Inferior parietal cortex (tissue), 1 donor: ENCODE measurements around the gene BRINP2.

Experiments
- DNase-seq: peaks from one replicate; pipeline ENCODE4 v3.0.0-alpha.2; 2016; ENCODE audit errors: extremely low spot score

BRINP2 gene

DNA sequence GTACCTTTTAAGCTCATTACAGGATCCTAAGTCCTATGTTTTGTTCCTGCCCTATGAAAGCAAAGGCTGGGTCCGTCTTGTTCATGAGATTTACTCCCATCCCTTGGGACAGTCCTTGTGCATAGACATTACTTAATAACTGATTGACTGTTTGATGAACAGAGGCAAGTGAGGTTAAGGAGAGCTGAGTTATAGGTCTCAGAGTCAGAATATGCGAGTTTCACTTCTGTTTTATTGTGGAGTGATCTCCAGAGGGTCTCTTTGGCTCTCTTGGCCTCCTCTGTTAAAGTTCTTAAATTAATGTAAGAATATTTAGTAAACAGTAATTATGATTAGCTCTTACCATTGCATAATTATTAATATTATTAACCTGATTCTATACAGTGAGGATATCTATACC lies 52.6 kb downstream of the BRINP2 start:
- no peak for DNase-seq

DNA sequence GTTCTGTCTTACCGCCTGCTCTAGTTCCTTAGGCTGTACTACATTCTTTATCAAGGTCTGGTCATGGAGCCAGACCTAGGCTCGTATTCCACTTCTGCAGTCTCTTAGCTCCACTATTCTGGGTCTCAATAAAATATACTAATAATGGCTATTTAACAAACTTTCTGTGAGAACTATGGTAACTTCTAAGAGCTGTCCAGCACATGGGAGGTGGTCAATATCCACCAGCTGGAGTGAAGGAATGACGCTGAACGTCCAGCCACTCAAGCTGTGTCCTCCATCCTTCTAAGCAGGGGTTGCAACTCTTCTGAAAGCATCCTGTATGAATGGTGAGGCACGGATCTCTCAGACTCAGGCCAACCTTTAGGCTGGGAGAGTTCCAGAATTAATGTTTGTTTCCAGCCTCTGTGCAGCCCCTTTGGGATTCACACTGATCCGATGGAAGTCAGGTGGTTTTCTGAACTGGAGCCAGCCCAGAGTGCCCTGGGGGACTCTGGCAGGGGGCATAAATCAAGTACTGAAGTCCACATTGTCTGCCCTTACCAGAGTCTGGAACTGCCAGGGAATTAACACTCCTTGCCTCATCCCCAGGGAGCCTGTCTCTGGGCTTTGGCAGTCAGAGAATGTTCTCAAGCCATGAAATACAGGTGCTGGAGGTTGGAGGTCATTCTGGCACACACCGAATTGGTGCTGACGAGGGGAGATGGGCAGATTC lies 57.4 kb downstream of the BRINP2 start:
- no peak for DNase-seq

DNA sequence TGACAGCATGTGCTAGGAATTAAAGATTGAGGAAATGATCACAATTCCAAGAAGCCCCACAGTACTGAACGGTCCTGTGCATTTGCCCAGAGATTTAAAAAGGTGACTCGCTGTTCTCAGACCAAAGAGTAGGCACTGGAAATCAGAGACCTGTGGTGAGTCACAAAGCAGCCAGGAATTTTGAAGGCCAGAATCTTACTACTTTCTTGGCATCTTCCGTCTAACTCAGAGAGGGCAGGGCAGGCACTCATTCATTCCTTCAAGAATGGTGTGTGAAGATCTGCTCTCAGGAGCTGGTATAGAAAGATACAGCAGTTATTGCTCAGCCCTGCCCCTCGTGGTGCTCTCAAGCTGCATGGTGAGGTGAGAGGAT lies 57.9 kb downstream of the BRINP2 start:
- no peak for DNase-seq

DNA sequence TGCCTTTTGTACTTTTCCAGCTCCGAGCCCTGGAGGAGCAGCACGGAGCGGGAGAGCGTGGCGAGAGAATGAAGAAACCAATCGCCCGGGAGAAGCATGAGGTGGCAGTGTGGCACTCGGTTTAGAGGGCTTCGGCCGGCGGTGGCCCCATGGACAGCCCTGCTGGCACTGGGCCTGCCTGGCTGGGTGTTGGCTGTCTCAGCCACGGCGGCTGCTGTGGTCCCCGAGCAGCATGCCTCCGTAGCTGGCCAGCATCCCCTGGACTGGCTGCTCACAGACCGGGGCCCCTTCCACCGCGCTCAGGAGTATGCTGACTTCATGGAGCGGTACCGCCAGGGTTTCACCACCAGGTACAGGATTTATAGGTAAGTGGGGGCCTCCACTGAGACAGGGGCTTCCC lies 59.0 kb downstream of the BRINP2 start:
- DNase-seq = no peak

DNA sequence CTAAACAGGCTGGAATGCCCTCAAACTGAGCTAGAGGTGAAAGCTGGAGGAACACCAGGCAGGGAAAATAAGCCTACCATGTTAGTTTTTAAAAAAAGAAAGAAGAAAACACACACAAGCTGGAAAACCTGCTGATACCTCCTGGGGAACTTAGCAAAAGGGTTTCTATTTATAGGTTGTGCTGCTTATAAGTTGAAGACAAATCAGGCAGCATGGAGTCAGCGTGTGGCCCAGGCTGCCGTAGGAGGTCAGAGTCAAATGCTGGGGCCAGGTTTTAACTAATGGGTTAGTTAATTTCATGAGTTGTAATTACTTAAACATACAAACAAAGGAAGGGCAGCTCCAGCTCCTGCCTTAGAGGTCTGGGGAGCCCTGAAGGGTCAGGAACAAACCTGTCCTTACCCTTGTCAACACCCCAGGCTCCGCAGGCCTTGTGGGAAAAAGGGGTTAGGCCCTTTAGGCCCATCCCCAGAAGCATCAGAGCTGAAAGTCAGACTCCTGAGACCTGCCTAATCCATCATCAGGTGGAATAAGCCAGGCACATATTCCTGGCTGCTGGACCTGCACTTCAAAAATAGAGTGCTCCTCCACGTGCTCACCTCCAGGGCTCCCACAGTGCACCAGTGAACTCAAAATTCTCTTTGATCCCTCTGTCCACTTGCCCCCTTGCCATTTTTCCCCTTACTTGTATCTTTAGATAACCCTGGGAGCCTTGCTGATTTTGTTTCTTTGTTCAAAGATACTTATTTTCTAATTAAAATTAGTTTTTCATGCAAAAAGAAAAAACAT lies 59.7 kb downstream of the BRINP2 start:
- DNase-seq = no peak

DNA sequence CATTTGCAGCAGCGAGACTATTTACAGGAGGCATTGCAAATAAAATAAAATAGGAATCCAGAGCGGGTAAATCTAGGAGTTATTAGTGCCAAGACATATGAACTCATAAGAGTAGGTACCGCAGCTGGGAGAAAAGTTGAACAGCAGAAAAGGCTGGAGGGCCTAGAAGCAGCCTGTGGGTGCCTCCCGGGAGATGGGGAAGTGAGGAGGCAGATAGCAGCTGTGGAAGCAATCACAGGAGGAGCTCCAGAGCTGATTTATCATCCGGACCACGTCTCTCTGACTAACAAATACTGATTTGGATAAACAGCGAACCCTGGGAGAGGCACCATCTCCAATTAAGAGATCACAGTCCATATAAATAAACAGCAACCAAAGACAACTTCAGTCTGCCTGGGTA lies 64.6 kb downstream of the BRINP2 start:
- DNase-seq = no peak

DNA sequence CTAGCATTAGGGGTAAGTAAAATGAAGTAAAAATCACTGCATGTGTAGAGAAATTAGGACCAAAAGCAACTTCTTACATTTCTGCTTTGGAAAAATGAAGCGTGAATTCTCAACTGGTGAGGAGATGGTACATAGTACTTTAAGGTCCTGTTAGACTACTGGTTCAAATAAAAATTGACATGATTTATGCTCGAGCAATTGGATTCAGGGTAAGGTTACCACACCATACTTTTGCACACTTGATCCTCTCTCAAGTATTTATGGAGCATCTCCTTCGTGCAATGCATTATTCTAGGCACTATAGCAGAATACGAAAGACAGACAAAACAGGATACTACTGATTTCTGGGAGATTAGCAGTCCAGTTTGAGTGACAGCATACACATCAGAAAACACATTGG lies 66.2 kb downstream of the BRINP2 start:
- DNase-seq = no peak

DNA sequence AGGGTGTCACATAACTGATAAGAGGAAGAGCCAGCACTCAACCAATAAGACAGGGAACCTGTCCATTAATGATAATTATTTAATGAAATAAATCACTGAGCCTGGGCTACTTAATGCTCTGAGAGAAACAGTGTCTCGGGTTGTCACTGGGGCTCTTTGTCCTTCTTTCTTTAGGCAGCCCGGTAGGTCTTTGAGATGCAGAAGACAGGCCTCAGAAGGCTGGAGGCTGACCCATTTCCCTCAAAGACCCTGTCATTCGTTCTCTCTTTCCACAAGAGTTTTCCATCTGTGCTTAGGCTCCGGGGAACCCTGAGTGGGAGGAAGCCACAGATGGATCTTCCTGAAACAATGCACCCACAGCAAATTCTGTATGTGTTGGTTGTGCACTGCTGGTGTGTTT lies 68.2 kb downstream of the BRINP2 start:
- DNase-seq = no peak

DNA sequence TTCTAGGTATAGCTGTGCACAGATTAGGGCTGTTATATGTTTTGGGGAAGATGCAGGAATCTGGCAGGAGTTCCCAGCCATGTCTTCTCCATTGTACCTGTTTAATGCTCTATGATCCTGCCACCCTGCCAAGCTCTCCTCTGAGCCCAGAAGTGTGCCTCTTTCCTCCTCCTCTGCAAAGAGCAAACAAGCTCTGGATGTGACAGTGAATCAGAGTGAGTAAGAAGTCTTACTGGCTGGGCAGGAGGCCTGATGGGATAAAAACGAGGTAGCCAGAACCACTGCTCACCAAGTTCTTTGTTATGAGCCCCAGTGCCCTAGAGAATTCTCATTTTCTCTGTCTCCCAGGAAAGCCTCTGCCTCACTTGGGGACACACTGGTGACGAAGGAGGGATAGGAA lies 69.0 kb downstream of the BRINP2 start:
- no peak for DNase-seq

DNA sequence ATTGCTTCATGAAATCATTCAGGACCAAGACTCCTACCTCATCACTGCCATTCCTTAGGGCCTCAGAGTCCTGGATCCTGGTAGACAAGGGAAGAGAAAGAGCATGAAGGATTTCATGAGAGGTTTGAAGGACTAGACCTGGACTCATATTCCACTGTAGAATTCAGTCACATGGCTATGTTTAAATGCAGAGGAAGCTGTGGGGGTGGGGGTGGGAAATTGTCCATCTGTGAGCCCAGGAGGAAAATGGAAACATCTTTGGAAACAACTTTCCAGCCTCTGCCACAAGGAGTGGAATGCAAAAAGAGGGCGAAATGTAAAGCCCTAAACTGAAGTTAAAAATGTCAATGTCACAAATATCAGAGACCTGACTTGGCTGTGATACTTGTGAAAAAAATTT lies 73.0 kb downstream of the BRINP2 start:
- DNase-seq = no peak

DNA sequence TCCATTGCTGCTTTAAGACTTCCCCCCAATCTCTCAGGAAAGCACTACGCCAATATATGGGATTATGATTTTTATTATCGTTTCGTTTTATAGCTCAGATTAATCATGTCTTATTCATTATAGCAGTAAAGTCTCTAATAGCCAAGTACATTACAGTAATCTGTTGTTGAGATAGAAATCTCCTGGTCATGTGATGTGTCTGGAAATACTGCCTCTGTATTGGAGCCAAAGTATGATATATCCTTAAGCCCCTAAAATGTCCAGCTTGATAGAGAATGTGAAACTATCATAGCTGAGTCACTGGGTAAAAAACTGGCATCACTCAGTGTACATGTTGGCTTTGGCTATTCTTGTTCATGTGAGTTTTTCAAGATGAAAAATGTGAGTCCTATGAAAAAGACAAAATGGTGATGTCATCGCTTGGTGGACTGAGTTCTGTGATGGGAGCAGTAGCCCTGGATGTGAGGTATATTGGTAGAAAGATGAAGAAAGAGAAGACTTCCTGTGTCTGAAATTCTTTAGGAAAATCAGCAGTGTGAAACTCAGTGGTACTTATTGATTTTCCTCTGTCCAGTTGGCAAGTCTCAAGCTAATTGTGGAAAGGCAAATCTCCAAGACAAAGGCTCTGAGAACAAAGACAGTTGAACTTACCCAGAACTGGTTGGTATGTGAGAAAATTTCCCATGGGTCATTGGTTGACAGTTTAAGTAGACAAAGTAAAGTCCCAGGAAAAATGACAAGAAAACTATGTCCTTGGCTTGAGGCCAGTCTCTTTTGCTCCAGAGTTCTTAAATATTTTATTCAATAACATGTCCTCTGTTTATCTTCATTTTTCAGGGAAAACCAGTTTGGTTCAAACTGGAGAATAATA lies 76.2 kb downstream of the BRINP2 start:
- no peak for DNase-seq

DNA sequence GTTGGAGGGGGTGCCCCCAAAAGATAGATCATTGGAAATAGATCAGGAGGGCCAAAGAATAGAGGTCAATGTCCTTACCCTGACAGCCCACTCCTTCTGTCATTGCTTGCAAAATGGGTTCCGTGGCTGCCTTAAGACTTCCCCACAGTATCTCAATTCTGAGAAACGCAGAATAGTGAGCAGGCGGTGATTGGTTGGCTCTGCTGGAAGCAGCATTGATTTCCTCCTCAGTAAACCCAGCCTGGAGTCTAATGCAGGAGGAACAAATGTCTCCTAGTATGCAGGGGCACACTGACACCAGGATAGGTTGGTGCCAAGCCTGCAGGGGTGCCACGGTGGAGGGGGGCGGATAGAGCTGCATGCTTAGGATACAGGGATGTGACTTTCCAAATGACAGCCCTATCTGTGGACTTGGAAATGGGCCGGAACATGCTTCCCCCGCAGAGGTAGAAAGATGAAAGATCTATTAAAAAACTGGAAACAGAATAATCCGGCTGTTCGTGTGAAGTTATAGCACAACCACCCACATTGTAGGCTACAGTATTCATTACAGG lies 76.9 kb downstream of the BRINP2 start:
- no peak for DNase-seq

DNA sequence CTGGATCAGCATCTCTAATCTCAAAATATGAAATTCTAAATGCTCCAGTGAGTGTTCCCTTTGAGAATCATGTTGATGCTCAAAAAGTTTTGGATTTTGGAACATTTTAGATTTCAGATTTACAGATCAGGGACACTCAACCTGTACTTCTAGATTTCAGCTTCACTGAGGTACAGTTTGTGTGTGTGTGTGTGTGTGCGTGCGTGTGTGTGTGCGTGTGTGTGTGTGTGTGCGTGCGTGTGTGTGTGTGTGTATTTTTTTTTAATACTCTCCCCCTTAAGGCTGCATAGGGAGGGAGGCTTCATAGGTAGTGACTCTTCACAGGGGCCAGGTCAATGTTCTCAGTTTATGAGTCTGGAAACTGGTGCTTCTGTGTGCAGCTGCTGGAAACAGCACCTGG lies 77.5 kb downstream of the BRINP2 start:
- DNase-seq = no peak

DNA sequence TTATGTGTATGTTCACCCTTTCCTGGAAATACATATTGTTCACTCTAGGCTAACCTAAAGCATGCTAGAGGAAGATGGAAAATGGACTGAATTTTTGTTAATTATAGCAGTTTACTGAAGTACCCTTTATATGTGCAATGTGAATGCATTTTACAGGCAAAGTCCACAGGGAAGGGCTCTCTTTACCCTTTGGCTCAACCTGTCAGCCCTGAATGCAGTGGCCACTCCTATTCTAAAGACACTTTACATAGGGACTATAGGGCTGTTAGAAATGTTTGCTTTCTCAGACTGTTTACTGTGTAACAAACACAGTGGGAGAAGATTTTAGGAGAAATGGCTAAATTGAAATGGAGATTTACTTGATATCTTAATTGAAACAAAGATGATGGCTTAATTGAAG lies 78.5 kb downstream of the BRINP2 start:
- DNase-seq = no peak

DNA sequence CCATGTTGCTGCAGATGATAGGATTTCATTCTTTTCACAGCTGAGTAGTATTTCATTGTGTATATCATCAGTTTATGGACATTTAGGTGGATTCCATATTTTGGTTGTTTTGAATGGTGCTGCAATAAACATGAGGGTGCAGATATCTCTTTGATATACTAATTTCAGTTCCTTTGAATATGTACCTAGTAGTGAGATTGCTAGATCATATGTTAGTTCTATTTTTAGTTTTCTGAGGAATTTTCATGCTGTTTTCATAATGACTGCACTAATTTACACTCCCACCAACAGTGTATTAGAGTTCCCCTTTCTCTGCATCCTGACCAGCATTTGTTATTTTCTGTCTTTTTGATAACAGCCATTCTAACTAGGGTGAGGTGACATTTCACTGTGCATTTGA lies 82.1 kb downstream of the BRINP2 start:
- DNase-seq = no peak

DNA sequence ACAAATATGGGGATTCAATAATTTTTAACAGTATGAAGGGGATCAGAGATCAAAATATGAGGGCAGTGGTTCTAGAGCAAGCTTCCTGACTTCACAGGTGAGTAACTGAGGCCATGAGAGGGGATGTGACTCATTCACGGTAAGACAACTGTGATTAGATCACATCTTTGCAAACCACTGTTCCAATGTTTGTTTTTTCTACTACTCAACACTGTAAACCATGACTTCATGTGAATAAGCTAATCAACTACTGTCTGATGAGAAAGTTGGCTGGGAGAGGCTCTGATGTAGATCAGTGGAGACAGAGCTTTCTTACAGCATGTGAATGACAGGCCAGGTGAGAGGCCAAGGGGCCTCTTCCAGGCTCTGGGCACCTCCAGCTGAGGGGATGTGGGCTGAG lies 84.7 kb downstream of the BRINP2 start:
- DNase-seq = no peak

DNA sequence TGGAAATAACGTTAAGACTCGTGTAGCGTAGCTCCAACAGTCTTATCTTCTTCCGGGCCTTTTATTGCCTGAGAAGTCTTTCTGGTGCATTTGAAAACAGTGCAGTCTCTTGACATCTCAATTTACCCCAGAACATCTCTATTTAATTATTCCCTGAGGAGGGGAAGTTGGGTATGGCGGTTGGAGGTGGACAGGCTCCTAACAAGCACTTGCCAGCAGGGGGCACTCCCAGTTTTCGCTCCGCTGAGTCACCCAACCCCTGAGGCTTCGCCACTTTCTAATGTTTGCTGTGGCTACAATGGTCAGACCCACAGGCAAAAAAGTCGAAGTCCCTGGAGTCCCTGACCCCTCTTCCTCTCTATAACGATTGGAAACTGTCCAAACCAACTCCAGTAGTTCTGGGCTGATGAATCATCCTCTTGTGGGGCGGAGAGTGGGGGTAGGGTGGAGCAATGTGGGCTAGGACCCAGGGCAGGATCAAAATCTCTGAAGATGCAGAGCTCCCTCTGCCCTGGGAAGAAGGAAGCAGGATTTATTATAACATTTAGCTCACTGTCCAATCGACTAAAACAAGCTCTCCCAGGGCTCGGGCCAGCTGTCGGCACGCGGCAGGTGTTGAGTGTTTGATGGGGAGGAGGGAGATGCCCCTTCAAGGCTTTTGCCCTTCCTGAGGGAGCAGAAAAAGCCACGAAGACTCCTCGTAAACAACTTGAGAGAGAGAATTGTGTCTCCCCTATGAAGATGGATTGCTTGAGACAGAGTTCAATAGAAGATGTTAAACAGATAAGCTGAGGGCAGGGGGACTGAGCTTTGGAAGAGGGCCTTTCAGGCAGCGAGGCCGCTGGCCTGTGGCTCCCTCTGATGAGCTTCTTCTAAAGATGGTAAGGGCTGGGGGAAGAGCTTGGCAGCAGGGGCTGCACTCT lies 85.7 kb downstream of the BRINP2 start:
- peak; percentile 62 for DNase-seq

DNA sequence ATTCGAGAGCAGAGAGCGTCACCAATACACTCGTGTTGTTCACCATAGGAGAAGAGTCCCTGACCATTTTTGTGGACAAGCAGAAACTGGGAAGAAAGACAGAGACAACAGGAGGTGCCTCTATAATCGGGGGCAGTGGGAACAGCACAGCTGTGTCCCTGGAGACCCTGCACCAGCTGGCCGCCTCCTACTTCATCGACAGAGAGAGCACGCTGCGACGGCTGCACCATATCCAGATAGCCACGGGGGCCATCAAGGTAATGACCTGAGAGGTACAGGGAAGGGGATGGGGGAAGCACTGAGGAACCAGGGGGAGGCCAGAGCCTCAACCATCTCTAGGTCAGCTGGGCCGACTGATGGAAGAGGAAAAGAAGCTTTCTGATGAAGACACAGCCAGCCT lies 86.4 kb downstream of the BRINP2 start:
- no peak for DNase-seq

DNA sequence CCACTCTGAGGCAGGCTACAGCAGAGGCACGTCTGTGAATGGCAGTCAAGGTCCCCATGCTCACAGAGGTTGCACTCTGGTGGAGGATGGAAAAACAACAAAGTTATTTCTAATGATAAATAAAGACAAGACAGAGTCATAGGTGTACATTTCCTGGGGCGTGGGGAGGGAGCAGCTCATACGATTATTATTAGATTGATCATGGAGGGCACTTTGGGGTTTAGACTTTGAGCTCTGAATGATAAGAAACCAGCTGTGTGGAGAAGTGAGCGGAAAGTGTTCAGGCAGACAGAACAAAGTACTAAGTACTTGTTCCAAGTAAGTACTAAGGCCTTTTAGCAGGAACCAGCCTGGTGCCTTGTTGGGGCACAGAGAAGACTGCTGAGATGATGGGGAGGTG lies 86.8 kb downstream of the BRINP2 start:
- no peak for DNase-seq

DNA sequence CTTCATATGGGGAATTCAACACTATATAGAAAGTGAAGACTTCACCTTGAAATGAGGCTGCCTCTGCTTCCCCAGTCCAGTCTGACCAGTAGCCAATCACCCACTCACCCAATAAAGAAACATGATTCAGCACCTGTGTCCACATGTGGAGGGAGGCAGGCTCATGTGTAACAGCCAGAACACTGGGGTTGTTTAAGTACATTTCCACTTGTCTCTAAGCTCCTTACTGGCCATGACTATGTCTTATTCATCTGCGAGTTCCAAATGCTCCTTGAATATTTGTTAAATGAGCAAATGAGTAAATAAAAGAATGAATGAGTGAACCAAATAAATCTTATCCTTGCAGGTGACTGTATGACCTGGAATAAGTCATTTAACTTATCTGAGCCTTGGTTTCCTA lies 100.1 kb downstream of the BRINP2 start:
- DNase-seq = no peak

DNA sequence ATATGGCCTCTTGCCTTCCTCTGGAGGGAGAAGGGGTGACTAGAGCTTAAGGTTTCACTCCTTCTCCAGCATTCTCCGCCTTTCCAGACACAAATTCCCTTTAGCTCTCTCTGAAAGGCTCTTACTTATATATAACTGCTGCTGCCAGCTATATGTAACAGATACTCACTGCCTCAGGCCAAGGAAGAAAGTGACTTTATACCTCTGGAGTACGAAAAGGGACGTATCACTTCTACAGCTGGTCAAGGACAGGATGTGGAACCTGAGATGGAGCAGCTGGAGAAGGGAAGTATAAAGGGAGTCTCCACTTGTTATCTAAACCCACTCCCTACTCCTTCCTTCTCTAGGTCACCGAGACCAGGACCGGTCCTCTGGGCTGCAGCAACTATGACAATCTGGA lies 102.4 kb downstream of the BRINP2 start:
- no peak for DNase-seq
